Measurements from ENCODE around the gene MRPS22.
"Not testable (repeated sequence)": the region's sequence is repeated elsewhere in the genome, so short reads cannot be mapped to it uniquely, and the experiment has no call there.

MRPS22 gene

DNA sequence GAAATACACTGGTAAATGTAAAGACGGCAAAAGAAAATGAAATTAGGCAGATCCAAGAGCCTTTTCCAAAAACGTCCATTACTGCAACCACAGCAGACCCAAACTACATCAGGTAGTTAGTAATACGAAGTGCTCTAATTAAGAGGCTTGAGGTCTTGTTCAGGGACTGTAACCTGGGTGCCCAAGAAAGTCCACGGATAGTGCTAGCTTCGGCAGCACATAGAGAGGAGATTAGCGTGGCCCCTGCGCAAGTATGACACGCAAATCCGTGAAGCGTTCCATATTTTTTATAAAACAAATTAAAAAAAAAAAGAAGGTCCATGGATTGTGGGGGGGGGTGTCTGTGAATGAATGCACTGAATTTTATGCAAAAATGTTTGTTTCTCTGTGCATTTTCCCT lies 44.3 kb downstream of the MRPS22 start:
- H3K4me3 ChIP-seq (ENCODE audit: low read depth, low read length), result peak overlapping the region; percentile 99
- DNase-seq (ENCODE audit: low read depth), result no peak
- TF ChIP-seq, protein P1, sequence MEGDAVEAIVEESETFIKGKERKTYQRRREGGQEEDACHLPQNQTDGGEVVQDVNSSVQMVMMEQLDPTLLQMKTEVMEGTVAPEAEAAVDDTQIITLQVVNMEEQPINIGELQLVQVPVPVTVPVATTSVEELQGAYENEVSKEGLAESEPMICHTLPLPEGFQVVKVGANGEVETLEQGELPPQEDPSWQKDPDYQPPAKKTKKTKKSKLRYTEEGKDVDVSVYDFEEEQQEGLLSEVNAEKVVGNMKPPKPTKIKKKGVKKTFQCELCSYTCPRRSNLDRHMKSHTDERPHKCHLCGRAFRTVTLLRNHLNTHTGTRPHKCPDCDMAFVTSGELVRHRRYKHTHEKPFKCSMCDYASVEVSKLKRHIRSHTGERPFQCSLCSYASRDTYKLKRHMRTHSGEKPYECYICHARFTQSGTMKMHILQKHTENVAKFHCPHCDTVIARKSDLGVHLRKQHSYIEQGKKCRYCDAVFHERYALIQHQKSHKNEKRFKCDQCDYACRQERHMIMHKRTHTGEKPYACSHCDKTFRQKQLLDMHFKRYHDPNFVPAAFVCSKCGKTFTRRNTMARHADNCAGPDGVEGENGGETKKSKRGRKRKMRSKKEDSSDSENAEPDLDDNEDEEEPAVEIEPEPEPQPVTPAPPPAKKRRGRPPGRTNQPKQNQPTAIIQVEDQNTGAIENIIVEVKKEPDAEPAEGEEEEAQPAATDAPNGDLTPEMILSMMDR (IDR thresholded peaks at IDR 0.05; ENCODE audit: low read depth, low read length, missing control alignments), result no peak

- DNase-seq (ENCODE audit: low read depth), result no peak
- H3K4me3 ChIP-seq (ENCODE audit: low read depth, low read length), result peak overlapping the region; percentile 99
- TF ChIP-seq, protein P1 (IDR thresholded peaks at IDR 0.05; ENCODE audit: low read depth, low read length, missing control alignments), result no peak
These were observed 45.2 kb downstream of the MRPS22 start for GRCh38 chr3:139388821-139389551.

DNA sequence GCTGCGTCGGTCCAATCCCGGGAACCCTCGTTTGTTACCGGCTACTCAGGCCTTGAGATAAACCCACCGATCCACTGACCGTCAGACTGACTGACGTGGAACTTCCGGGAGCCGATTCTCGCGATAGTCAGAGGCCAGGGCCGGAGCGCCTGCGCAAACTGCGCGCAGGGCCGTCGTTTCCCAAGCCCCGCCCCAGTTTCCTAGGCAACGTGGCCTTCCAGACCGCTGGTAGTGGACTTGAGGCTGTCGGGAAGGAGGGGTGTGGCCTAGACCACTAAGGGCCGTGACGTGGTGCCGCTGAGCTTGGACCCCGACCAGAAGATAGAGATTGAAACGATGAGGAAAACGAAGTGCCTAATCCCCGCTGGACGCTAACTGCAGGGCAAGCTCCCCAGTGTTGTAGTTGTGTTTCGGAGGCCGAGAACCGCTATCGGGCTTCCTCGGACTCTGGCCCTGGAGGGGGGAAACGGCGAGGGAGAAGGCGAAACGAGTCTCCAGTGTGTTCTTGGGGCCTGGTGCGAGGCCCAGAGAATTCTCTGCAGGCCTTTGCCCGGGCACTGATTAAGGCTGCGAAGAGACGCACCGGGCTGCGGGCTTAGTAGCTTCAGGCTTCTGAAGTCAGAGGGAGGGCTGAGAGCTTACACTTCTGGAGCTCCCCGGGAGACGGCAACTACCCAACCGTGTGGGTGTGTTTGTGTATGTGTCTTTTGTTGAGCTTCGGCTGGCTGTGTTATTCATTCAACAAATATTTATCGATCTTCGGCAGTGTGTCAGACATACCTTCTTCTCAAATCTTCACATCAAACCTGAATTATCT lies 45.9 kb downstream of the MRPS22 start, which contains the start of gene COPB2:
Gene COPB2 (minus strand): TSS at position 96 of the 817 bp plus-strand sequence. CDS start 97 bp downstream, outside the sequence.
- DNase-seq (ENCODE audit: low read depth), result peak; percentile 94
- TF ChIP-seq, protein P1 (IDR thresholded peaks at IDR 0.05; ENCODE audit: low read depth, low read length, missing control alignments), result no peak
- peak within 1 kb of the TSS; percentile 99 for H3K4me3 ChIP-seq (ENCODE audit: low read depth, low read length)

GRCh38 chr3:139394116-139394515 lies 50.3 kb downstream of the MRPS22 start:
- TF ChIP-seq, protein P1 (IDR thresholded peaks at IDR 0.05; ENCODE audit: low read depth, low read length, missing control alignments), result no peak
- no peak for DNase-seq (ENCODE audit: low read depth)
- H3K4me3 ChIP-seq (ENCODE audit: low read depth, low read length), result no peak overlapping the region

- H3K4me3 ChIP-seq (ENCODE audit: low read depth, low read length), result no peak overlapping the region
- TF ChIP-seq, protein P1 (IDR thresholded peaks at IDR 0.05; ENCODE audit: low read depth, low read length, missing control alignments), result no peak
- no peak for DNase-seq (ENCODE audit: low read depth)
These were observed 52.9 kb downstream of the MRPS22 start for GRCh38 chr3:139396707-139397106.

DNA sequence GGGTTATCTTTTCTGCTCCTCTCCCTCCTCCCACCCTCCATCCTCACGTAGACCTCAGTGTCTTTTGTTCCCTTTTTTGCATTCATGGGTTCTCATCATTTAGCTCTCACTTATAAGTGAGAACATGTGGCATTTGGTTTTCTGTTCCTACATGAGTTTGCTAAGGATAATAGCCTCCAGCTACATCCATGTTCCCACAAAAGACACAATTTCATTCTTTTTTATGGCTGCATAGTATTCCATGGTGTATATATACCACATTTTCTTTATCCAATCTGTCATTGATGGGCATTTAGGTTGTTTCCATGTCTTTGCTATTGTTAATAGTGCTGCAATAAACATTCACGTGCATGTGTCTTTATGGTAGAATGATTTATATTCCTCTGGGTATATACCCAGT lies 57.3 kb downstream of the MRPS22 start:
- not testable (repeated sequence) for H3K4me3 ChIP-seq (ENCODE audit: low read depth, low read length); DNase-seq (ENCODE audit: low read depth)

Measured in GM12864 (cell line).